ACC112 (cell line): ENCODE data around the gene PHYH.
"Not testable (repeated sequence)": the region's sequence is repeated elsewhere in the genome, so short reads cannot be mapped to it uniquely, and the experiment has no call there.

Experiments used
- H2AFZ ChIP-seq: fragments of 200-600 bp; sonication (generic); one replicate; pipeline ENCODE4 v1.6.0; 2017; ENCODE audit warnings: antibody characterized with exemption, low read length; ENCODE audit not compliant: unreplicated experiment
- H3K27ac ChIP-seq: fragments of 200-600 bp; sonication (generic); 2 replicates; pipeline ENCODE4 v1.5.1; 2014; ENCODE audit warnings: low read depth, mild to moderate bottlenecking, antibody characterized with exemption, low read length, moderate library complexity
- H3K27me3 ChIP-seq: fragments of 200-600 bp; sonication (generic); 2 replicates; pipeline ENCODE4 v1.6.1; 2014; ENCODE audit warnings: mild to moderate bottlenecking, antibody characterized with exemption, low read length, moderate library complexity, mixed read lengths; ENCODE audit not compliant: insufficient read depth
- H3K36me3 ChIP-seq: fragments of 200-600 bp; sonication (generic); 2 replicates; pipeline ENCODE4 v1.6.1; 2016; ENCODE audit warnings: mild to moderate bottlenecking, antibody characterized with exemption, low read length, moderate library complexity, mixed read lengths; ENCODE audit not compliant: insufficient read depth
- H3K4me1 ChIP-seq: fragments of 200-600 bp; sonication (generic); one replicate; pipeline ENCODE4 v1.6.1; 2016; ENCODE audit warnings: low read length, mixed read lengths; ENCODE audit not compliant: insufficient read depth, unreplicated experiment, control insufficient read depth
- H3K4me3 ChIP-seq: fragments of 200-600 bp; sonication (generic); 2 replicates; pipeline ENCODE4 v1.5.1; 2014; ENCODE audit warnings: mild to moderate bottlenecking, low read depth, low read length
- H3K79me2 ChIP-seq: fragments of 200-600 bp; sonication (generic); one replicate; pipeline ENCODE4 v1.6.0; 2016; ENCODE audit warnings: low read length; ENCODE audit not compliant: control insufficient read depth, unreplicated experiment, insufficient read depth

Gene PHYH

DNA sequence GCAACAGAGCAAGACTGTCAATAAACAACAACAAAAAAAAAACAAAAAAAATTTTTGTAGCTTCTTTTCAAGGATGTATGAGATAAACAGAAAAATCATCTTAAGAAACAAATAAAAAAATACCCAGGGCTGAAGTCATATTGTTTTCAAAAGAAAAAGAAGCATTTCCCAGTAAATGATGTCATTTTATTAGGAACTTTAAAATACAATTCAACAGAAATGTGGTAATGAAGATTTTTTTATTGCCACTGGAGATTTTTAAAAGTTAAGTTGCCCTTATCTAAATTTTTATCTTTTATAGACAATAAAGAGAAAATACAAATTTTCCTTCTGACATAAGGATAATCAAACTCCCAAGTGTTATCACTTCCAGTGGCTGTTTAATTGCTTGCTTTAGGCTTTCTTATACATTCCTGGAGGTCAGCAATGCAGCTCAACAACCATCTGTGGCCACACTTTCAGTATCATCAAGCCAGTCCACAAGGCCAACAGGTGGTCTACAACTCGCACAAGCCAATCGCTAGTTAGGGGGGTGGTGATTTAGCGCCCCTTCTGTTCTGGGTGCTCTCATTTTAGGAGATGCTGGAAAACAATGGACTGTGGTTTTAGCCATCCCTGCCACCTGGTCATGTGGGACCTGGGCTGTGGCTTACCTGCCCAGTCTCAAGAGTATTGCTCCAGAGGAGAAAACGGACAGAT is 37.4 kb upstream of the PHYH start:
- Histone ChIP-seq H3K27ac (no peak overlapping the region), H3K79me2 (peaks cover 16% of the 10 kb centered on the region), H2AFZ (no peak overlapping the region)

DNA sequence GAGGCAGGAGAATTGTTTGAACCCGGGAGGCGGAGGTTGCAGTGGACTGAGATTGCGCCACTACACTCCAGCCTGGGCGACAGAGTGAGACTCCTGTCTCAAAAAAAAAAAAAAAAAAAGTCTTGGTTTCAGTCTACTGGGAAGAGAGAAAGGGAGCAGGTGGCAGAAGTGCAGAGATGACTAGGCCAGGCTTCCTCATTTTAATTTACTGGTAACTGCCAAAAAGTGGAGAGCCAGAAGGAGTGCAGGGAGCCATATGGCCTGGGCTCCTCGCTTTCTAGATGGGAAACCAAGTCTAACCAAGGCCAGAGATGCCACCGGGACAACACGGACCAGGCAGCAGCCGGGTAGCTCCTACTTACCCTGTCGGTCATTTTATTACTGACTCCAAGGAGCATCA is 36.0 kb upstream of the PHYH start:
- H3K27ac ChIP-seq = no peak overlapping the region
- H3K36me3 ChIP-seq = peaks cover 15% of the 10 kb centered on the region
- H3K79me2 ChIP-seq = peaks cover 14% of the 10 kb centered on the region
- no peak overlapping the region for H3K4me3 ChIP-seq
- no peaks in the 10 kb centered on the region for H3K27me3 ChIP-seq
- no peaks in the 10 kb centered on the region for H3K4me1 ChIP-seq
- H2AFZ ChIP-seq = no peak overlapping the region

More for the DNA sequence above, 37.4 kb upstream of the PHYH start:
- Histone ChIP-seq H3K4me1 (no peaks in the 10 kb centered on the region), H3K36me3 (peaks cover 4% of the 10 kb centered on the region; the same call in 1 of the 2 replicates), H3K4me3 (no peak overlapping the region), H3K27me3 (no peaks in the 10 kb centered on the region)

DNA sequence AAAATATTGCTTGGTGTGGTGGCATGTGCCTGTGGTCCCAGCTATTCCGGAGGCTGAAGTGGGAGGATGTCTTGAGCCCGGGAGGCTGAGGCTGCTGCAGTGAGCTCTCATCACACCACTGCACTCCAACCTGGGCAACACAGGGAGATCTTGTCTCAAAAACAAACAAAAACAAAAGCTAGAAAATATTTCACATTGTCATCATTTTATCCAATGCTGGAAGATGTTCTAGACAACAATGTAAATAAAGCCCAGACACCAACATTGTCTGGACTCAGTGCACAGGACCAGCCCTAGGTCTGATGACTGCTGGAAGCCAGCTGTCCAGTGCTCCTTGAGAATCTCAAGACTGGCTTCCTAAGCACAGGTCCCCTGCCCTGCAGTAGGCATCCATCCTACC is 34.7 kb upstream of the PHYH start:
- Histone ChIP-seq H3K36me3 (peaks cover 15% of the 10 kb centered on the region), H3K79me2 (peaks cover 11% of the 10 kb centered on the region)

GRCh38 chr10:13331646-13332045 is 31.8 kb upstream of the PHYH start:
- H3K79me2 ChIP-seq = no peaks in the 10 kb centered on the region
- no peaks in the 10 kb centered on the region for H3K4me1 ChIP-seq
- no peak overlapping the region for H3K4me3 ChIP-seq
- H3K27me3 ChIP-seq = no peaks in the 10 kb centered on the region
- H2AFZ ChIP-seq = no peak overlapping the region
- no peak overlapping the region for H3K27ac ChIP-seq
- peaks cover 16% of the 10 kb centered on the region for H3K36me3 ChIP-seq

More for the DNA sequence above, 34.7 kb upstream of the PHYH start:
- Histone ChIP-seq H3K4me1 (no peaks in the 10 kb centered on the region), H3K27me3 (no peaks in the 10 kb centered on the region), H3K4me3 (no peak overlapping the region), H3K27ac (no peak overlapping the region), H2AFZ (no peak overlapping the region)

DNA sequence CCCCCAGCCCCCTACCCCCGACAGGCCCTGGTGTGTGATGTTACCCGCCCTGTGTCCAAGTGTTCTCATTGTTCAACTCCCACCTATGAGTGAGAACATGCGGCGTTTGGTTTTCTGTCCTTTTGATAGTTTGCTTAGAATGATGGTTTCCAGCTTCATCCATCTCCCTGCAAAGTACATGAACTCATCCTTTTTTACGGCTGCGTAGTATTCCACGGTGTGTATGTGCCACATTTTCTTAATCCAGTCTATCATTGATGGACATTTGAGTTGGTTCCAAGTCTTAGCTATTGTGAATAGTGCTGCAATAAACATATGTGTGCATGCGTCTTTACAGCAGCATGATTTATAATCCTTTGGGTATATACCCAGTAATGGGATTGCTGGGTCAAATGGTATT is 31.1 kb upstream of the PHYH start:
- H3K27me3 ChIP-seq, H2AFZ ChIP-seq, H3K27ac ChIP-seq, H3K79me2 ChIP-seq, H3K4me3 ChIP-seq, H3K4me1 ChIP-seq: not testable (repeated sequence)
- H3K36me3 ChIP-seq = peaks cover 16% of the 10 kb centered on the region

GRCh38 chr10:13329565-13329964 is 29.7 kb upstream of the PHYH start:
- Histone ChIP-seq H3K36me3 (peaks cover 19% of the 10 kb centered on the region), H3K27ac (no peak overlapping the region), H3K4me1 (no peaks in the 10 kb centered on the region), H2AFZ (no peak overlapping the region), H3K27me3 (no peaks in the 10 kb centered on the region), H3K4me3 (no peak overlapping the region), H3K79me2 (no peaks in the 10 kb centered on the region)

GRCh38 chr10:13328613-13329012 is 28.7 kb upstream of the PHYH start:
- no peak overlapping the region for H3K27ac ChIP-seq
- H3K4me1 ChIP-seq = no peaks in the 10 kb centered on the region
- H2AFZ ChIP-seq = no peak overlapping the region
- no peaks in the 10 kb centered on the region for H3K27me3 ChIP-seq
- H3K36me3 ChIP-seq = peaks cover 19% of the 10 kb centered on the region
- no peaks in the 10 kb centered on the region for H3K79me2 ChIP-seq
- no peak overlapping the region for H3K4me3 ChIP-seq

- no peak overlapping the region for H3K4me3 ChIP-seq
- H3K36me3 ChIP-seq = peaks cover 19% of the 10 kb centered on the region
- H2AFZ ChIP-seq = no peak overlapping the region
- no peaks in the 10 kb centered on the region for H3K4me1 ChIP-seq
- no peaks in the 10 kb centered on the region for H3K79me2 ChIP-seq
- no peak overlapping the region for H3K27ac ChIP-seq
- H3K27me3 ChIP-seq = no peaks in the 10 kb centered on the region
Measured at GRCh38 chr10:13328126-13328525, 28.3 kb upstream of the PHYH start.

DNA sequence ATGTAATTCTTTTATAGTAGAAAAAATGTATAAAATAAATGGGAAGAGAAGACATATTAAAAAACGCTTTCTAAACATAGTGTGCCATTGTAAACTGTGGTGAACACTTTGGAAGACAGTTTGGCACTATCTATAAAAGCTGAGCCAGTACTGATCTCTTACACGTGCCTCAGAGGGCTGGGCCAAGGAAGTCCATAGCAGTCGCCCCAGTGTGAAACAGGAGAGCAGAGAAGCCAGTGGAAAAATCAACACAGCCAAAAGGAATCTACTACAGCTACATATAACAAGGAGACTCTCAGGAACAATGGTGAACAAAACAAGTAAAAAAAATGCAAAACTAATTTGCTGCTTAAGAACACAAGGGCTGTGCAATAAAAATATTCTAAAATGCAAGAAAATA is 27.7 kb upstream of the PHYH start:
- Histone ChIP-seq H3K27me3 (no peaks in the 10 kb centered on the region), H3K4me3 (no peak overlapping the region), H3K27ac (no peak overlapping the region), H3K79me2 (no peaks in the 10 kb centered on the region), H3K4me1 (no peaks in the 10 kb centered on the region), H3K36me3 (peaks cover 23% of the 10 kb centered on the region), H2AFZ (no peak overlapping the region)

GRCh38 chr10:13322615-13323148 is 22.8 kb upstream of the PHYH start:
- Histone ChIP-seq H3K27ac (no peak overlapping the region), H3K79me2 (no peaks in the 10 kb centered on the region), H3K36me3 (peaks cover 9% of the 10 kb centered on the region; the same call in 1 of the 2 replicates), H3K27me3 (no peaks in the 10 kb centered on the region), H2AFZ (no peak overlapping the region), H3K4me1 (no peaks in the 10 kb centered on the region), H3K4me3 (no peak overlapping the region)

- H3K27me3 ChIP-seq = no peaks in the 10 kb centered on the region
- H3K27ac ChIP-seq = no peak overlapping the region
- H2AFZ ChIP-seq = no peak overlapping the region
- peaks cover 7% of the 10 kb centered on the region; the same call in 1 of the 2 replicates for H3K36me3 ChIP-seq
- no peaks in the 10 kb centered on the region for H3K79me2 ChIP-seq
- H3K4me1 ChIP-seq = no peaks in the 10 kb centered on the region
- no peak overlapping the region for H3K4me3 ChIP-seq
Measured at GRCh38 chr10:13321576-13321975, 21.7 kb upstream of the PHYH start.
